ENCODE data around the gene PPM1J. TPM values are rescaled to one million over a fixed set of nuclear protein-coding genes. Genes with fewer than 3 reads are reported as not detected.

The PPM1J gene
- total and polyA plus RNA-seq, 2 donors from 2014 or later: 2.0 to 3.4 TPM

DNA sequence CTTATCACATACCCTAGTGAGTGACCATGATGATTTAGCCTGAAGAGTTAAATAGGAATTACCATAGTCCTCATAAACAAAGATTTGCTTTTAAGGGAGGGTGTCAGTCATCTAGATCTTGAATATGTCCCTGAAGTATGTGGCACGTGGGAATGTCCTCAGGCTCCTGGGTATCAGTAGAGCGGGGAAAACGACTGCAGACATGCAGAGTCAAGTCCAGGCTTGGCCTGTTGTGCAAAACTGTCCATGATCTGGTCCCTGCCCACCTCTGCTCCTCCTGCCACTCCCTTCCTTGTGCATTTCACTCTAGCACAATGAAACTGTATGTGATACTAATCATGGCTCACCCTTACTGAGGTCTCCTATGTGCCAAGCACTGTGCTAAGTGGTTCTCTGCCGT, 27.8 kb downstream of the PPM1J start:
- TF ChIP-seq, protein P1, sequence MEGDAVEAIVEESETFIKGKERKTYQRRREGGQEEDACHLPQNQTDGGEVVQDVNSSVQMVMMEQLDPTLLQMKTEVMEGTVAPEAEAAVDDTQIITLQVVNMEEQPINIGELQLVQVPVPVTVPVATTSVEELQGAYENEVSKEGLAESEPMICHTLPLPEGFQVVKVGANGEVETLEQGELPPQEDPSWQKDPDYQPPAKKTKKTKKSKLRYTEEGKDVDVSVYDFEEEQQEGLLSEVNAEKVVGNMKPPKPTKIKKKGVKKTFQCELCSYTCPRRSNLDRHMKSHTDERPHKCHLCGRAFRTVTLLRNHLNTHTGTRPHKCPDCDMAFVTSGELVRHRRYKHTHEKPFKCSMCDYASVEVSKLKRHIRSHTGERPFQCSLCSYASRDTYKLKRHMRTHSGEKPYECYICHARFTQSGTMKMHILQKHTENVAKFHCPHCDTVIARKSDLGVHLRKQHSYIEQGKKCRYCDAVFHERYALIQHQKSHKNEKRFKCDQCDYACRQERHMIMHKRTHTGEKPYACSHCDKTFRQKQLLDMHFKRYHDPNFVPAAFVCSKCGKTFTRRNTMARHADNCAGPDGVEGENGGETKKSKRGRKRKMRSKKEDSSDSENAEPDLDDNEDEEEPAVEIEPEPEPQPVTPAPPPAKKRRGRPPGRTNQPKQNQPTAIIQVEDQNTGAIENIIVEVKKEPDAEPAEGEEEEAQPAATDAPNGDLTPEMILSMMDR (IDR thresholded peaks at IDR 0.05; ENCODE audit: borderline replicate concordance, extremely low read depth, insufficient read depth): no peak
- Histone ChIP-seq H3K36me3 (ENCODE audit: control insufficient read depth in 2 of 3, insufficient read depth in 3 of 3, low read length in 3 of 3) (peaks cover 4 to 19% (median 15%) of the 10 kb centered on the region in 3 donors), H3K4me1 (ENCODE audit: control insufficient read depth in 2 of 3, insufficient read depth in 2 of 3, low read depth in 1 of 3, low read length in 3 of 3) (peaks cover 0 to 4% (median 0%) of the 10 kb centered on the region in 3 donors), H3K9me3 (ENCODE audit: control insufficient read depth in 2 of 3, insufficient read depth in 1 of 3, low read length in 3 of 3) (no peaks in the 10 kb centered on the region), H3K4me3 (ENCODE audit: low read length in 3 of 3) (no peak overlapping the region), H3K27me3 (ENCODE audit: control insufficient read depth, insufficient read depth, low read length) (no peaks in the 10 kb centered on the region), H3K9ac (ENCODE audit: low read length in 3 of 3) (no peak overlapping the region), H3K27ac (ENCODE audit: low read depth in 2 of 2, low read length in 2 of 2) (no peak overlapping the region)
- DNase-seq (no peak), FAIRE-seq (no peak)
- intact Hi-C loops (cut with DNase I): no loop called here

DNA sequence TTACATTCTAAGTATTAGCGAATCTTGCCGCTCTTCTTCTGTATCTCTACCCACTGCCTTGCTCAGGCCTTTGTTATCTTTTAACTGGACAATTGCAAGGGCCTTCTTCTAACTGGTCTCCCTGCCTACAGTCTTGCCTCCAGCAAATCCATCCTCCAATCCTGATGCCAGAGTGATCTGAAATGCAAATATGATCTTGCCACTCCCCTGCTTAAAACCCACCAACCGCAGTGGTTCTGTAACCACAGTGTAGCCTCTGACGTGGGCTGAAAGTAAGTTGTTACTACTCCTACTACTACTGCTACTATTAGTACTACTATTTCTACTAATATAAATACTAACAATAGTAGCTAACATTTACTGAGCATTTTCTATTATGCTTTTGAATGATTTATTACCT, 28.3 kb downstream of the PPM1J start:
- Histone ChIP-seq H3K27me3 (ENCODE audit: control insufficient read depth, insufficient read depth, low read length) (no peaks in the 10 kb centered on the region), H3K9me3 (ENCODE audit: control insufficient read depth in 2 of 3, insufficient read depth in 1 of 3, low read length in 3 of 3) (no peaks in the 10 kb centered on the region), H3K4me1 (ENCODE audit: control insufficient read depth in 2 of 3, insufficient read depth in 2 of 3, low read depth in 1 of 3, low read length in 3 of 3) (peaks cover 0 to 4% (median 0%) of the 10 kb centered on the region in 3 donors), H3K4me3 (ENCODE audit: low read length in 3 of 3) (no peak overlapping the region), H3K36me3 (ENCODE audit: control insufficient read depth in 2 of 3, insufficient read depth in 3 of 3, low read length in 3 of 3) (peaks cover 4 to 15% (median 13%) of the 10 kb centered on the region in 3 donors), H3K9ac (ENCODE audit: low read length in 3 of 3) (no peak overlapping the region), H3K27ac (ENCODE audit: low read depth in 2 of 2, low read length in 2 of 2) (no peak overlapping the region)
- DNase-seq (no peak), FAIRE-seq (no peak)
- intact Hi-C loops (cut with DNase I): no loop called here
- TF ChIP-seq, protein P1 (IDR thresholded peaks at IDR 0.05; ENCODE audit: borderline replicate concordance, extremely low read depth, insufficient read depth): no peak

- TF ChIP-seq, protein P1 (IDR thresholded peaks at IDR 0.05; ENCODE audit: borderline replicate concordance, extremely low read depth, insufficient read depth): no peak
- intact Hi-C loops (cut with DNase I): no loop called here
- H3K9ac ChIP-seq (ENCODE audit: low read length in 3 of 3): no peak overlapping the region
- H3K9me3 ChIP-seq (ENCODE audit: control insufficient read depth in 2 of 3, insufficient read depth in 1 of 3, low read length in 3 of 3): no peaks in the 10 kb centered on the region
- no peak for DNase-seq
- H3K27ac ChIP-seq (ENCODE audit: low read depth in 2 of 2, low read length in 2 of 2): no peak overlapping the region
- no peak for FAIRE-seq
- no peak overlapping the region for H3K4me3 ChIP-seq (ENCODE audit: low read length in 3 of 3)
- H3K36me3 ChIP-seq (ENCODE audit: control insufficient read depth in 2 of 3, insufficient read depth in 3 of 3, low read length in 3 of 3): peaks cover 4 to 11% (median 9%) of the 10 kb centered on the region in 3 donors
- H3K4me1 ChIP-seq (ENCODE audit: control insufficient read depth in 2 of 3, insufficient read depth in 2 of 3, low read depth in 1 of 3, low read length in 3 of 3): peaks cover 0 to 4% (median 0%) of the 10 kb centered on the region in 3 donors
- no peaks in the 10 kb centered on the region for H3K27me3 ChIP-seq (ENCODE audit: control insufficient read depth, insufficient read depth, low read length)
Observed at GRCh38 chr1:112686417-112686816, 28.7 kb downstream of the PPM1J start.

GRCh38 chr1:112685913-112686312, 29.2 kb downstream of the PPM1J start:
- FAIRE-seq (no peak), DNase-seq (no peak)
- H3K4me1 ChIP-seq (ENCODE audit: control insufficient read depth in 2 of 3, insufficient read depth in 2 of 3, low read depth in 1 of 3, low read length in 3 of 3): peaks cover 0 to 4% (median 0%) of the 10 kb centered on the region in 3 donors
- H3K9ac ChIP-seq (ENCODE audit: low read length in 3 of 3): no peak overlapping the region
- H3K9me3 ChIP-seq (ENCODE audit: control insufficient read depth in 2 of 3, insufficient read depth in 1 of 3, low read length in 3 of 3): no peaks in the 10 kb centered on the region
- H3K36me3 ChIP-seq (ENCODE audit: control insufficient read depth in 2 of 3, insufficient read depth in 3 of 3, low read length in 3 of 3): peaks cover 4 to 9% (median 9%) of the 10 kb centered on the region in 3 donors
- H3K27me3 ChIP-seq (ENCODE audit: control insufficient read depth, insufficient read depth, low read length): no peaks in the 10 kb centered on the region
- H3K4me3 ChIP-seq (ENCODE audit: low read length in 3 of 3): no peak overlapping the region
- H3K27ac ChIP-seq (ENCODE audit: low read depth in 2 of 2, low read length in 2 of 2): no peak overlapping the region
- TF ChIP-seq, protein P1 (IDR thresholded peaks at IDR 0.05; ENCODE audit: borderline replicate concordance, extremely low read depth, insufficient read depth): no peak
- intact Hi-C loops (cut with DNase I): no loop called here

All from kidney (tissue), 14 donors.